Measurements from ENCODE around the gene HES4.

The HES4 gene

GRCh38 chr1:969260-969855, 30.5 kb downstream of the HES4 start:
- peak; percentile 81 for FAIRE-seq
- TF ChIP-seq POLR2A (IDR thresholded peaks at IDR 0.05; ENCODE audit: low read depth, low read length) (no peak), PAX5 (IDR thresholded peaks at IDR 0.05; ENCODE audit: insufficient read depth, low read length, severe bottlenecking) (no peak), SPI1 (IDR thresholded peaks at IDR 0.05; ENCODE audit: low read depth, low read length) (no peak), POLR2AphosphoS5 (IDR thresholded peaks at IDR 0.05; ENCODE audit: low read depth, low read length) (no peak), POU2F2 (IDR thresholded peaks at IDR 0.05; ENCODE audit: low read depth, low read length) (no peak), TAF1 (IDR thresholded peaks at IDR 0.05; ENCODE audit: low read depth, low read length) (no peak)
- DNase-seq (ENCODE audit: insufficient read length, low spot score): no peak

GRCh38 chr1:967466-968343, 32.2 kb downstream of the HES4 start:
- FAIRE-seq (no peak), DNase-seq (ENCODE audit: insufficient read length, low spot score) (no peak)
- TF ChIP-seq PAX5 (IDR thresholded peaks at IDR 0.05; ENCODE audit: insufficient read depth, low read length, severe bottlenecking) (no peak), POLR2AphosphoS5 (IDR thresholded peaks at IDR 0.05; ENCODE audit: low read depth, low read length) (no peak), SPI1 (IDR thresholded peaks at IDR 0.05; ENCODE audit: low read depth, low read length) (no peak), TAF1 (IDR thresholded peaks at IDR 0.05; ENCODE audit: low read depth, low read length) (no peak), POU2F2 (IDR thresholded peaks at IDR 0.05; ENCODE audit: low read depth, low read length) (no peak), POLR2A (IDR thresholded peaks at IDR 0.05; ENCODE audit: low read depth, low read length) (no peak)

- DNase-seq (ENCODE audit: insufficient read length, low spot score): peak; percentile 96
- FAIRE-seq: peak; percentile 88
- TF ChIP-seq POLR2A (IDR thresholded peaks at IDR 0.05; ENCODE audit: low read depth, low read length): no peak
- TF ChIP-seq POU2F2 (IDR thresholded peaks at IDR 0.05; ENCODE audit: low read depth, low read length): no peak
- TF ChIP-seq POLR2AphosphoS5 (IDR thresholded peaks at IDR 0.05; ENCODE audit: low read depth, low read length): no peak
- TF ChIP-seq PAX5 (IDR thresholded peaks at IDR 0.05; ENCODE audit: insufficient read depth, low read length, severe bottlenecking): no peak
- no peak for TF ChIP-seq SPI1 (IDR thresholded peaks at IDR 0.05; ENCODE audit: low read depth, low read length)
- TF ChIP-seq TAF1 (IDR thresholded peaks at IDR 0.05; ENCODE audit: low read depth, low read length): no peak
These were observed 33.1 kb downstream of the HES4 start for GRCh38 chr1:966704-967300.

GRCh38 chr1:966135-966703, 33.7 kb downstream of the HES4 start, which contains the start of gene PLEKHN1:
Gene PLEKHN1 (plus strand): TSS chr1:966482. CDS start chr1:966532, 50 bp downstream.
- no peak for TF ChIP-seq PAX5 (IDR thresholded peaks at IDR 0.05; ENCODE audit: insufficient read depth, low read length, severe bottlenecking)
- no peak for TF ChIP-seq POLR2A (IDR thresholded peaks at IDR 0.05; ENCODE audit: low read depth, low read length)
- TF ChIP-seq POU2F2 (IDR thresholded peaks at IDR 0.05; ENCODE audit: low read depth, low read length): no peak
- no peak for TF ChIP-seq SPI1 (IDR thresholded peaks at IDR 0.05; ENCODE audit: low read depth, low read length)
- no peak for TF ChIP-seq TAF1 (IDR thresholded peaks at IDR 0.05; ENCODE audit: low read depth, low read length)
- no peak for TF ChIP-seq POLR2AphosphoS5 (IDR thresholded peaks at IDR 0.05; ENCODE audit: low read depth, low read length)
- no peak for FAIRE-seq
- DNase-seq (ENCODE audit: insufficient read length, low spot score): peak; percentile 72

- TF ChIP-seq SPI1 (IDR thresholded peaks at IDR 0.05; ENCODE audit: low read depth, low read length): no peak
- no peak for TF ChIP-seq PAX5 (IDR thresholded peaks at IDR 0.05; ENCODE audit: insufficient read depth, low read length, severe bottlenecking)
- TF ChIP-seq TAF1 (IDR thresholded peaks at IDR 0.05; ENCODE audit: low read depth, low read length): no peak
- TF ChIP-seq POLR2AphosphoS5 (IDR thresholded peaks at IDR 0.05; ENCODE audit: low read depth, low read length): no peak
- no peak for TF ChIP-seq POU2F2 (IDR thresholded peaks at IDR 0.05; ENCODE audit: low read depth, low read length)
- FAIRE-seq: no peak
- no peak for DNase-seq (ENCODE audit: insufficient read length, low spot score)
These were observed 34.3 kb downstream of the HES4 start for GRCh38 chr1:965526-966134.

- DNase-seq (ENCODE audit: insufficient read length, low spot score): no peak
- FAIRE-seq: no peak
- TF ChIP-seq PAX5 (IDR thresholded peaks at IDR 0.05; ENCODE audit: insufficient read depth, low read length, severe bottlenecking): no peak
- TF ChIP-seq POLR2A (IDR thresholded peaks at IDR 0.05; ENCODE audit: low read depth, low read length): no peak
- no peak for TF ChIP-seq POU2F2 (IDR thresholded peaks at IDR 0.05; ENCODE audit: low read depth, low read length)
These were observed 35.0 kb downstream of the HES4 start for GRCh38 chr1:964691-965525.

GRCh38 chr1:963746-964525, 36.0 kb downstream of the HES4 start:
- TF ChIP-seq POU2F2 (IDR thresholded peaks at IDR 0.05; ENCODE audit: low read depth, low read length): no peak
- no peak for TF ChIP-seq POLR2A (IDR thresholded peaks at IDR 0.05; ENCODE audit: low read depth, low read length)
- TF ChIP-seq SPI1 (IDR thresholded peaks at IDR 0.05; ENCODE audit: low read depth, low read length): no peak
- no peak for TF ChIP-seq PAX5 (IDR thresholded peaks at IDR 0.05; ENCODE audit: insufficient read depth, low read length, severe bottlenecking)
- no peak for TF ChIP-seq POLR2AphosphoS5 (IDR thresholded peaks at IDR 0.05; ENCODE audit: low read depth, low read length)
- TF ChIP-seq TAF1 (IDR thresholded peaks at IDR 0.05; ENCODE audit: low read depth, low read length): no peak
- FAIRE-seq (no peak), DNase-seq (ENCODE audit: insufficient read length, low spot score) (no peak)

GRCh38 chr1:963301-963651, 36.6 kb downstream of the HES4 start:
- DNase-seq (ENCODE audit: insufficient read length, low spot score): no peak
- TF ChIP-seq POLR2A (IDR thresholded peaks at IDR 0.05; ENCODE audit: low read depth, low read length) (no peak), POLR2AphosphoS5 (IDR thresholded peaks at IDR 0.05; ENCODE audit: low read depth, low read length) (no peak), TAF1 (IDR thresholded peaks at IDR 0.05; ENCODE audit: low read depth, low read length) (no peak), POU2F2 (IDR thresholded peaks at IDR 0.05; ENCODE audit: low read depth, low read length) (no peak), SPI1 (IDR thresholded peaks at IDR 0.05; ENCODE audit: low read depth, low read length) (no peak), PAX5 (IDR thresholded peaks at IDR 0.05; ENCODE audit: insufficient read depth, low read length, severe bottlenecking) (no peak)
- FAIRE-seq: no peak
